ENCODE measurements around the gene CTTNBP2. TPM values are rescaled to one million over a fixed set of nuclear protein-coding genes. Genes with fewer than 3 reads are reported as not detected.

CTTNBP2 gene
- total RNA-seq, 2 donors from 2014 or later, result 0.39 TPM; not detected in 1

DNA sequence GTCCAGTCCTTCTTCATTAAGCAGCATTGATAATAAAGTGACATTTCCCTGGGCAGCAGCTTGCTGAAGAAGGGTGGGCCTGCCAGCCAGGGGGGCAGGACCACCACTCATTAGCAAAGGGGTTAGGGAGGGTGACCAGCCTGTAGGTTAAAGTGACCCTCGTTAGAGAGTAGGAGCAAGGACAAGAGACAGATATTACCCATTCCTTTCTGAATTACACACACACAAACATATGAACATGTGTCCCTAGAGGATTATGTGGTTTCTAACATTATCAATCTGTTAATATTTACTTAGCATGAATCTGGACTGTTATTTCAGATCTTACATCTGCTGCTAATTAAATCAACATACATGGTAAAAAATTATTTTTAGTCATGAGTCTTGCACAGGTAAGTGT, 88.9 kb downstream of the CTTNBP2 start:
- no peak for ATAC-seq
- Mint-ChIP-seq H3K27ac (no peak overlapping the region), H3K4me3 (no peak overlapping the region), H3K4me1 (no peaks in the 10 kb centered on the region), H3K27me3 (peaks cover 9% of the 10 kb centered on the region), H3K36me3 (ENCODE audit: low read depth) (no peaks in the 10 kb centered on the region)
- no peak for DNase-seq
- H3K9me3 ChIP-seq (ENCODE audit: control insufficient read depth, low read length, poor library complexity, severe bottlenecking), result no peaks in the 10 kb centered on the region

DNA sequence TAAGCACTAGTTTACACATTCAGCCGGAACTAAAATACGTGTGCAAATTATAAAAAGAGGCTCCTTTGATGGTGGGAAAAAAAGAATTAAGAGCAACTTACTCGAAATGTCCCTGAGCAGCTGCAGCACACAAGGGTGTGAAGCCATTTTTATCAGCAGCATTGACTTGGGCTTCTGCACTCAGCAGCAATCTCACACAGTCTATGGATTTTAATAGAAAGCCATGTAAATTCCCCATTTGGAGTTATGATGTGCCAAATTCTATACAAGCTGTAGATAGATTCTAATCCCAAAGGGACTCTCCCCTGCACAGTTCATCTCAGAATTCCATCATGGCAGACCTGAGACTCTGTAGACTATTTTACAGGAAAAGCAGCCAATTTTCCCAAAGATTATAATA, 90.5 kb downstream of the CTTNBP2 start:
- Mint-ChIP-seq H3K36me3 (ENCODE audit: low read depth) (no peaks in the 10 kb centered on the region), H3K4me3 (no peak overlapping the region), H3K4me1 (no peaks in the 10 kb centered on the region), H3K27ac (no peak overlapping the region), H3K27me3 (peaks cover 9% of the 10 kb centered on the region)
- DNase-seq (no peak), ATAC-seq (no peak)
- no peaks in the 10 kb centered on the region for H3K9me3 ChIP-seq (ENCODE audit: control insufficient read depth, low read length, poor library complexity, severe bottlenecking)

DNA sequence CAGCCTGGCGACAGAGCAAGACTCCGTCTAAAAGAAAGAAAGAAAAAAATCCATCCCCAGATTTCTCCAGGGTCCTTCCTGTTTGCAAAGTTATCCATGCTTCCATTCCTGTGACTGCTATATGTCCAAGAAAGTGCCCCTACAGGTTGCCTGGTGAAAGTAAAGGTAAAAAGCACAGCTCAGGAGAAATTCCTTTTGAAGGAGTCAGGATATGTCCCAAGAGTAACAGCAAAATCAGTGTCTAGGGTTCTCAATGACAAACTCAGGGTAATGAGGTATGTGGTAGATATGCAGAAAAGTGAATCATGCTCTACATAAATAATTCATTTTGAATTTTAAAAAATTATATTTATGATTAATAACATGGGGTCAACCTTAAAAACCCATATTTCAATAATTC, 91.5 kb downstream of the CTTNBP2 start:
- Mint-ChIP-seq H3K4me3 (no peak overlapping the region), H3K36me3 (ENCODE audit: low read depth) (no peaks in the 10 kb centered on the region), H3K4me1 (no peaks in the 10 kb centered on the region), H3K27ac (no peak overlapping the region), H3K27me3 (peaks cover 9% of the 10 kb centered on the region)
- no peak for ATAC-seq
- H3K9me3 ChIP-seq (ENCODE audit: control insufficient read depth, low read length, poor library complexity, severe bottlenecking), result no peaks in the 10 kb centered on the region
- DNase-seq, result no peak

DNA sequence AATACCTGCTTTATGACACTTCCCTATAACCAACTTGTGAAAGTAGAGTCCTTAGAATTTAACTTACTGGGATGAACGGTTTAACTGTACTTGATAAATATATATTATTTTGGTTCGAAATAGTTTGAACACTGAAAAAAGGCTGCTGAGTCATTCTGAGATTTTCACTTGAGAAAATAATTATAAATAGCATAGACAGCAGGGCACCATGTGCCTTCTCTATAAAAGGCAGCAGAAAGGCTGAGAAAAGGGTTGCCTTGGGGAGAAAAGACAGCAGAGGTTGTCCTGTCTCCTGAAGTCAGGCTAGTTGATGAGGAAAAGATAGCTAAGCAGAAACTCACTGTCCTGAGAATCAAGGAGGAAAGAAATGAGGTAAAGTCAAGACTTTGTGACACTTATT, 92.4 kb downstream of the CTTNBP2 start:
- ATAC-seq, result no peak
- no peaks in the 10 kb centered on the region for H3K9me3 ChIP-seq (ENCODE audit: control insufficient read depth, low read length, poor library complexity, severe bottlenecking)
- DNase-seq, result no peak
- Mint-ChIP-seq H3K4me1 (no peaks in the 10 kb centered on the region), H3K27me3 (peaks cover 9% of the 10 kb centered on the region), H3K36me3 (ENCODE audit: low read depth) (no peaks in the 10 kb centered on the region), H3K4me3 (no peak overlapping the region), H3K27ac (no peak overlapping the region)

DNA sequence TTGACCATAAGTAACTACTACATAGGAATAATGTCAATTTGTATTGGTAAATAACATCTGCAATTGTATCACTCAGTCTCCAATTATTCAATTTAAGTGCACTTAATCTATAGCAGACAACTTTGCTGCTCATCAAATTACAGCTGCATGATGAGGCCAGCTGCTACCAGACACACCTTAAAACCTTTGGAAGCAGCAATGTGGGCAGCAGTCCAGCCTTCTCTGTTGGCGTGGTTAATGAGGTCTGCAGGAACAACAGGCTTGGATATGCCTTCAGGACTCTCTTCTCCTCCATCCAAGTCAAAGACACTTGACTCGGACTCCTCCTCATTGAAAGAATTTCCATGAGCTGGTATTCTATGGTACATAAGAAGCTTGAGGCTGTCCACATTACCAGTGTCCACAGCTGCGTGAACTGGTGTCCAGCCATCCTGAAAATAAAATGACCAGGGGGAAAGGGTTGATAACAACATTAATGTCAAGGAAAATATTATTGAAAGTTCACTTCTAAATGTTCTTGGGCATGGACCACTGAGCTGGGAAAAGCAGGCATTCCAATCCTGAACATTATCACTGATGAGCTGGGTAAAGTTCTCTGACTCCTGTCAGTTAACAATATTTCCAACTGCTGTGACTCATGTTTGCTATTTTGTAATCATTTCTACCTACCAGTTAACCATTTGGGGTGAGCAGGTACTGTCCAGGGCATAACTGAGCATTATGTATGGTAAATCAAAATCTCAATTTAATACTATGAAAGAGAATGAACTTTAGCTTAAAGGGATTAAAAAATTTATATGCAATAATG, 95.7 kb downstream of the CTTNBP2 start:
- Mint-ChIP-seq H3K36me3 (ENCODE audit: low read depth) (no peaks in the 10 kb centered on the region), H3K27me3 (no peaks in the 10 kb centered on the region), H3K4me3 (no peak overlapping the region), H3K27ac (no peak overlapping the region), H3K4me1 (peaks cover 3% of the 10 kb centered on the region)
- no peaks in the 10 kb centered on the region for H3K9me3 ChIP-seq (ENCODE audit: control insufficient read depth, low read length, poor library complexity, severe bottlenecking)
- DNase-seq (no peak), ATAC-seq (no peak)

DNA sequence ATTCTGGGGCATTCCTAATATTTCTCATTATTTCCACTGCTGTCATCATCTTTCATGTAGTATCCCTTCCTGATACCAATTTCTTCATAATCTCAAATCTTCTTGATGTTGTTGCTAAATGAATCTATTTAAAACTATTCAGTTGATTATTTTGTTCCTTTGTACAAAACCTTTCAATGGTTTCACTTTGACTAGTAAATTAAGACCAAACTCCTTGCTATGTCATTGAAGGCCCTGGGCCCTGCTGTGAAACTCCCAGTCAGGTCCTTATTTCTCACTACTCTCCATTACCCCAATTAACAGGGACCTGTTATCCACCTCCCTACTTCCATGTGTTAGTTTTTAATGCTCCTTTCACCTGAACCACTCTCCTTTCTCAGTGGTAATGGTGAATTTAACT, 97.0 kb downstream of the CTTNBP2 start:
- H3K9me3 ChIP-seq (ENCODE audit: control insufficient read depth, low read length, poor library complexity, severe bottlenecking), result no peaks in the 10 kb centered on the region
- H3K27me3 Mint-ChIP-seq, result no peaks in the 10 kb centered on the region
- H3K4me3 Mint-ChIP-seq, result no peak overlapping the region
- H3K27ac Mint-ChIP-seq, result no peak overlapping the region
- no peaks in the 10 kb centered on the region for H3K36me3 Mint-ChIP-seq (ENCODE audit: low read depth)
- ATAC-seq (no peak), DNase-seq (no peak)
- peaks cover 3% of the 10 kb centered on the region for H3K4me1 Mint-ChIP-seq

DNA sequence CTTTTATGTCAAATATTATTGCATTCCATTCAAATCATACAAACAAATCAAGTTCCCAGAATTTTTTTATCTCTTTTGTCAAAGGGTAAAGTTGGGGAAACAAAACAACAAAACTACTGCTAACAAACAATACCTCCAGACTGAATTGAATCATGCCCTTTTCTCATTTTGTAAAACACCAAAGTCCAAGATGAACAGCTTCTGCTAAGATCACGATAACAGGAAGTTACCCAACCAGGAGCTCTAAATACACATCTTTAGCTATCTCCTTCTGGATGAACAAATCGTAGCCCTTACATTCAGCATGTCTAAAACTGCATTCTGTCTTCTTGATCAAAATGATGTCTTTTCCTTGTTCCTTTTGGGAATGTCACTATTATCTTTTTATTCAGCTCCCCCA, 97.4 kb downstream of the CTTNBP2 start:
- no peak for DNase-seq
- Mint-ChIP-seq H3K4me1 (peaks cover 3% of the 10 kb centered on the region), H3K36me3 (ENCODE audit: low read depth) (no peaks in the 10 kb centered on the region), H3K4me3 (no peak overlapping the region), H3K27ac (no peak overlapping the region), H3K27me3 (peaks cover 2% of the 10 kb centered on the region)
- H3K9me3 ChIP-seq (ENCODE audit: control insufficient read depth, low read length, poor library complexity, severe bottlenecking), result no peaks in the 10 kb centered on the region
- no peak for ATAC-seq

DNA sequence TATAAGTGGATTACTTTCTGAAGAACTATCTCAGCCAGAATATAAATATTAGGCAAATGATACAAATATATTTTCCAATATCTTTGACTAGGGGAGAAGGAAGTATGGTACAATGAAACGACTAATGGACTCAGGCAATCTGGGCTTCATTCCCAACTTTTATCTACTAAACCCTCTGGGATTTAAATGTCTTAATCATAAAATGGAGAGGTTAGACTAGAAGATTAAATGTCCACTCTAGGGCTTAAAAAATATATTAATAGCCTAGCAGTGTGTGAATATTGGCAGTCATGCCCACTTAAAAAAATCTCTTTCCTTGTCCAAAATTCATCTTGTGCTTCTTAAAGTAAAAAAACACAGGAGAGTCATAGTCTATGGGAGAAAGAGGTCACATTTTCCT, 98.3 kb downstream of the CTTNBP2 start:
- peaks cover 3% of the 10 kb centered on the region for H3K4me1 Mint-ChIP-seq

DNA sequence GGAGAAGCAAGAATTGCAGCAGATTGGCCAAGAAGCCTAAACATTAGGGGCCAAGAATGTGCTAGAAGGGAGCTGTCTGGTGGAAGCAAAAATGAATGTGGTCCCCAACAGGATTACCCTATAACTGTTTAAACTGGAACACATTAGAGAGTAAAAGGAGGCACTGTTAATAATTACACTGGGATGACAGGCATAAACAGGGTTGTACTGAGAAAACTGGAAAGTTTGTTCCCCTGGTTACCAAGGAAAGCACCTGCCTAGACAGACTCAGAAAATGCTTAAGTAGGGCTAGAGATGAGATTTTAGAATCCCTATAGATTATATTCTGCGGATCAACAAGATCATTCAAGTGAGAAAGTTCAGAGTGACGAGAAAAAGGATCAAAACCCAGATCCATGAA, 100.8 kb downstream of the CTTNBP2 start:
- H3K9me3 ChIP-seq (ENCODE audit: control insufficient read depth, low read length, poor library complexity, severe bottlenecking), result no peaks in the 10 kb centered on the region
- ATAC-seq (no peak), DNase-seq (no peak)
- Mint-ChIP-seq H3K36me3 (ENCODE audit: low read depth) (no peaks in the 10 kb centered on the region), H3K4me1 (peaks cover 3% of the 10 kb centered on the region), H3K27me3 (peaks cover 10% of the 10 kb centered on the region), H3K4me3 (no peak overlapping the region), H3K27ac (no peak overlapping the region)

More for the DNA sequence above, 98.3 kb downstream of the CTTNBP2 start:
- DNase-seq, result no peak
- no peaks in the 10 kb centered on the region for H3K36me3 Mint-ChIP-seq (ENCODE audit: low read depth)
- H3K9me3 ChIP-seq (ENCODE audit: control insufficient read depth, low read length, poor library complexity, severe bottlenecking), result no peaks in the 10 kb centered on the region
- no peak overlapping the region for H3K4me3 Mint-ChIP-seq
- no peak overlapping the region for H3K27ac Mint-ChIP-seq
- no peak for ATAC-seq
- peaks cover 10% of the 10 kb centered on the region for H3K27me3 Mint-ChIP-seq

DNA sequence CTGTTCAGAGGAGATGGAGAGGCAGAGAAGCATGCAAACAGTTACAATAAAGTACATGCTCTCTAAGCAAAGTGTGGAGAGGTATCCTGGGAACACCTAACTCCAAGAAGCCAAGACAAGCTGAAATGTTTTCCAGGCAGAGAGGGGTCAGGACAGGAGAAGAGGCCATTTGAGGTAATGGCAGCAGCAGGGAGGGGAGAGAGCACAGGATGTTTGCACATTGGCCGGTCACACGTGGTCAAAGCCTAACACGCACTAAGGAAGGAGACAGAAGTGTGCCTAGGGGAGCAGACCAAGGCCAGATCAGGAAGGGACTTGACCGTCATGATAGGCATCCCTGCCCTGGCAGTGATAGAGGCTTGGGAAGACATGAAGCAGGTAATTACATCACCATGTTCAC, 101.5 kb downstream of the CTTNBP2 start:
- no peaks in the 10 kb centered on the region for H3K36me3 Mint-ChIP-seq (ENCODE audit: low read depth)
- H3K4me1 Mint-ChIP-seq, result peaks cover 3% of the 10 kb centered on the region
- H3K27me3 Mint-ChIP-seq, result peaks cover 10% of the 10 kb centered on the region
- DNase-seq (no peak), ATAC-seq (no peak)
- no peak overlapping the region for H3K4me3 Mint-ChIP-seq
- H3K9me3 ChIP-seq (ENCODE audit: control insufficient read depth, low read length, poor library complexity, severe bottlenecking), result no peaks in the 10 kb centered on the region
- no peak overlapping the region for H3K27ac Mint-ChIP-seq

DNA sequence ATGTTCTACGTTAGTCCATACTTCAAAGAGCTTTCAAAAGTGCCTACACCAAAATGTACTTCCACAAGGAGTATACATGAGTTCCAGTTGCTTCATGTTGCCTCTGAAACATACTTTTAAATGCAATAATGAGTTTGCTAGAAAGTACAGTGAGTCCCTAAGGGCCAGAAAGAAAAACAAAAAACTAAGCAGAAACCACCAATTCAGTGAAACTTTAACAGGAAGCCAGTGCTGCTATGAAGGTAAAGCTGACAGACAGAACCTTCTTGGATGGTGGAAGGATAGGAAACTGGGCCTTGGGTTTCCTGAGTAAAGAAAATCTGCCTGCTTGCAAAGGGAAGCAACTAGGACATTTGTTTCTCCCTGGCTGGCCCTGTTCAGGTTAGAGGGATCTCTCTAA, 104.2 kb downstream of the CTTNBP2 start:
- H3K4me1 Mint-ChIP-seq, result peaks cover 3% of the 10 kb centered on the region
- ATAC-seq (no peak), DNase-seq (no peak)
- no peak overlapping the region for H3K27ac Mint-ChIP-seq
- no peak overlapping the region for H3K4me3 Mint-ChIP-seq
- H3K9me3 ChIP-seq (ENCODE audit: control insufficient read depth, low read length, poor library complexity, severe bottlenecking), result no peaks in the 10 kb centered on the region
- H3K36me3 Mint-ChIP-seq (ENCODE audit: low read depth), result peaks cover 2% of the 10 kb centered on the region
- peaks cover 21% of the 10 kb centered on the region for H3K27me3 Mint-ChIP-seq

DNA sequence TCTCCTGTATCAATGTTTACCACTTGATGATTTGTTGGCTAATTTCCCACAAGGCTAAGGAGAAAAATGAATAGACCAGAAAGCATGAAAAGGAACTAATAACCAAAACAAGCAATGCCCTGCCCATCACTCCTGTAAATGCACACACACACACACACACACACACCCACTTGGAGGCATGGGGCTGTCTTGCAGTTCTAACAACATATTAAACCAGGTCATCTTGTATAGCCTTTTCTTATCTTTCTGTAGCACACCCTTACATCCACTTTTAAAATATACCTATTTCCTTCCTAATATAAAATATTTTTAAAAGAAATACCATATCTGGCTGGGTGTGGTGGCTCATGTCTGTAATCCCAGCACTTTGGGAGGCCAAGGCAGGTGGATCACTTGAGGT, 105.3 kb downstream of the CTTNBP2 start:
- no peaks in the 10 kb centered on the region for H3K4me1 Mint-ChIP-seq
- H3K27me3 Mint-ChIP-seq, result peaks cover 21% of the 10 kb centered on the region
- ATAC-seq (no peak), DNase-seq (no peak)
- H3K36me3 Mint-ChIP-seq (ENCODE audit: low read depth), result peaks cover 4% of the 10 kb centered on the region
- no peak overlapping the region for H3K27ac Mint-ChIP-seq
- no peaks in the 10 kb centered on the region for H3K9me3 ChIP-seq (ENCODE audit: control insufficient read depth, low read length, poor library complexity, severe bottlenecking)
- no peak overlapping the region for H3K4me3 Mint-ChIP-seq

DNA sequence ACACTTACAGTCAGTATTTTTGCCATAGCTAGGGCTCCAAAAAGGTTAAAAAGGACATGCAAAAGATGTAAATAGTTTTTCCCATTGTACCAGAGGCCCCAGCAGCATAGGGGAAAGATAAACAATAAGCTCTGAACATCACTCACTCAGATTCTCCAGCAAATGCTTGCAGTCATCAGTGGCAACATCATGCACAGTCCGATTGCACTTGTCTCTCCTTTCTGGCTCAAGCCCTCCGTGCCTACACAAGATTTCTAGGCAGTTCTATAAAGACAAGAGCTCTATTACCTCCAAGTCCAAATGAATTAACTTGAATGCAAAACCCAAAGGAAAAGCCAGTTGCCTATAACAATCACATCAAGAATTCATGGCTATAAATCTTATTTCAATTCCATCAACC, 106.3 kb downstream of the CTTNBP2 start:
- H3K27ac Mint-ChIP-seq, result no peak overlapping the region
- no peaks in the 10 kb centered on the region for H3K9me3 ChIP-seq (ENCODE audit: control insufficient read depth, low read length, poor library complexity, severe bottlenecking)
- no peak overlapping the region for H3K4me3 Mint-ChIP-seq
- peaks cover 21% of the 10 kb centered on the region for H3K27me3 Mint-ChIP-seq
- ATAC-seq (no peak), DNase-seq (no peak)
- no peaks in the 10 kb centered on the region for H3K4me1 Mint-ChIP-seq
- H3K36me3 Mint-ChIP-seq (ENCODE audit: low read depth), result peaks cover 4% of the 10 kb centered on the region

DNA sequence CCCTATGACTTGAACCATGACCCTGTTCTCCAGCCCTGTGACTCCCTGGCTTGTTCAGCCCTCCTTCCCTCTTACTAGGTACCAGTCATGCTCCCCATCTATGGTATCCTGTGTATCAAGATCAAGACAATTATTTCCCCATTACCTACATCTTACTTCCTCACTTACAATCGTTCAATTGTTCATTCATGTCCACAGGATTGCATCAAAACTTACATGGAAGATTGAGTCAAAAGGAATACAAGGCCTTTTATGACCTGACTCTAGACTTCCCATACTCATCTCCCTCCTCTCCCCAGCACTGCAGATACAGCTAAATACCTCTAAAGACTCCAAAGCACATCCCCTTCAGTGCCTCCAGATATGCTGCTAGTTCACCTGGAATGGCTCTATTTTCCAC, 109.2 kb downstream of the CTTNBP2 start:
- Mint-ChIP-seq H3K27me3 (peaks cover 11% of the 10 kb centered on the region), H3K27ac (no peak overlapping the region), H3K4me1 (no peaks in the 10 kb centered on the region), H3K4me3 (no peak overlapping the region), H3K36me3 (ENCODE audit: low read depth) (peaks cover 4% of the 10 kb centered on the region)
- DNase-seq, result no peak
- ATAC-seq, result no peak
- no peaks in the 10 kb centered on the region for H3K9me3 ChIP-seq (ENCODE audit: control insufficient read depth, low read length, poor library complexity, severe bottlenecking)
